Subcutaneous abdominal adipose tissue (tissue), 5 donors: ENCODE results near the gene PEA15.
A peak's percentile ranks its signal among the peaks of the same experiment; 100 is the strongest.

ENCODE experiments used
- H3K27ac ChIP-seq: one replicate; pipeline ENCODE4 v1.7.0; 2013; ENCODE audit warnings: low read depth, mild to moderate bottlenecking, inconsistent platforms, low read length, moderate library complexity
- H3K27me3 ChIP-seq, 5 donors: one replicate each; pipeline ENCODE4 v1.7.0; 2013; ENCODE audit warnings: low read length in 5 of 5, inconsistent platforms in 1 of 5; ENCODE audit not compliant: control insufficient read depth in 5 of 5, insufficient read depth in 4 of 5
- H3K36me3 ChIP-seq, 5 donors: one replicate each; pipeline ENCODE4 v1.7.0; 2013; ENCODE audit warnings: low read length in 5 of 5; ENCODE audit not compliant: control insufficient read depth in 5 of 5, insufficient read depth in 5 of 5
- H3K4me1 ChIP-seq, 5 donors: one replicate each; pipeline ENCODE4 v1.7.0; 2013; ENCODE audit warnings: low read length in 5 of 5, mild to moderate bottlenecking in 3 of 5, moderate library complexity in 1 of 5; ENCODE audit not compliant: control insufficient read depth in 5 of 5, insufficient read depth in 5 of 5
- H3K4me3 ChIP-seq, 5 donors: one replicate each; pipeline ENCODE4 v1.7.0; 2013; ENCODE audit warnings: low read length in 5 of 5, low read depth in 1 of 5
- H3K9ac ChIP-seq, 5 donors: one replicate each; pipeline ENCODE4 v1.7.0; 2013; ENCODE audit warnings: low read length in 5 of 5, mild to moderate bottlenecking in 4 of 5, moderate library complexity in 3 of 5
- H3K9me3 ChIP-seq, 5 donors: one replicate each; pipeline ENCODE4 v1.7.0; 2013; ENCODE audit warnings: low read length in 5 of 5; ENCODE audit not compliant: control insufficient read depth in 5 of 5
- donor health status: healthy.
- donor health status: healthy.
- donor health status: healthy.
- donor health status: healthy.
- donor health status: healthy.

The PEA15 gene

DNA sequence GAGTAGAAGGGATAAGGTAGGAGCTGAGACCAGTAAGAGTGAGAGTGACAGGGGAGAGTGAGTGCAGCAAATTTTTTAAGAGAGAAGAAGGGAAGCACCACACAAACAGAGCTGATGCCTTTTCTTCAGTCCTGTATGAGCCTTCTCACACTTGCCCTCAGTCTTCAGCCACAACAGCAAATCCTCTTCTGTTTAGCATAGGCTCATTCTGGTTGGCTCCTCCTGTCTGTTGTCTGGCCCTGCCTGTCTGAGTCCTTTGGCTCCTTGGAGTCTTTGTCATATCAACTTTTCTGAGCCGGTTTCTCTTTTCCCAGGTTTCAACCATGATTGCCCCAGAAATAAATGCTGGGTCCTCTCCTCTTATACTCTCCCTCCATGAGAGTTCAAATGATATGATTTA is 27.5 kb upstream of the PEA15 start:
- H3K4me1 ChIP-seq, result peaks cover 0 to 19% (median 6%) of the 10 kb centered on the region in 5 donors
- peak overlapping the region; percentile 70 for H3K27ac ChIP-seq
- H3K9me3 ChIP-seq, result no peaks in the 10 kb centered on the region

GRCh38 chr1:160178731-160179130 is 26.5 kb upstream of the PEA15 start:
- Histone ChIP-seq H3K4me3 (no peak overlapping the region), H3K27me3 (no peaks in the 10 kb centered on the region), H3K36me3 (no peaks in the 10 kb centered on the region), H3K9ac (no peak overlapping the region), H3K9me3 (no peaks in the 10 kb centered on the region), H3K27ac (no peak overlapping the region), H3K4me1 (peaks cover 0 to 19% (median 6%) of the 10 kb centered on the region in 5 donors)

More for the DNA sequence above, 27.5 kb upstream of the PEA15 start:
- Histone ChIP-seq H3K27me3 (no peaks in the 10 kb centered on the region), H3K36me3 (no peaks in the 10 kb centered on the region), H3K9ac (peak overlapping the region in 2 of 5 donors; percentile 19 to 24), H3K4me3 (no peak overlapping the region)

DNA sequence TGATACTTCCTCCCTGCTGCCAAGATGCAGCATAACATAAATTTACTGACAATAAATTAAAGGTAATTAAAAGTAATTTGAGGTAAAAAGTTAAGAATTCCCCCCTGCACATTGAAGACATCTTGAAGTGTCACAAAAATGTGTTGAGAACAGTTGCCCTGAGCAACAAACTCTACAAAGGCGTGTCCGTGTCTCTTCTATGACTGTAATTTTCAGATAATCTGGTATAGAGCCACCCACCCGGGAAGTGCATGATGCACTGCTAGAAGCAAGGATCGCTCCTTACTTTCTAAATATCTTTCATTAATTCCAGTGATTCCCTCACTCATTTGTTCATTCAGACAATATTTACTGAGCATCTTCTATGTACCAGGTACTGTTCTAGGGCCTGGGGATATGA is 25.8 kb upstream of the PEA15 start:
- Histone ChIP-seq H3K27me3 (no peaks in the 10 kb centered on the region), H3K9ac (no peak overlapping the region), H3K27ac (no peak overlapping the region), H3K36me3 (no peaks in the 10 kb centered on the region), H3K9me3 (no peaks in the 10 kb centered on the region), H3K4me3 (no peak overlapping the region), H3K4me1 (peaks cover 0 to 19% (median 6%) of the 10 kb centered on the region in 5 donors)

DNA sequence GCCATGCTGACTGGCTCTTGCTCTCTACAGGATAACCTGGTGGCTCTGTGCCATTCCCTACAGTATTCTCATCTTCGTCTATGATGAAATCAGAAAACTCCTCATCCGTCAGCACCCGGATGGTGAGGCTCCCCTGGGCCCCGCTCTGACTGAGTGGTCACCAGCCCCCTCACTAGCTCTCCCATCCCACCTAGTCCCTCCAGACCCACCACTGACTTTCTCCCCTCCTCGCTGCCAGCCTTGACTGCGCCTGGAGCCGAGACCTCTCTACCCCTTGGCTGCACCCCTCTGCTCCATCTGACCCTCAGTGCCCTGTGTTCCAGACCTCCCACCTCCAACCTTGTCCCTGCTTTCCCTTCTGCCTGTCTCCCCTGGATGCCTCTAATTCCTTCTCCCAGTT is 18.9 kb upstream of the PEA15 start:
- no peak overlapping the region for H3K4me3 ChIP-seq
- H3K36me3 ChIP-seq, result no peaks in the 10 kb centered on the region
- no peak overlapping the region for H3K27ac ChIP-seq
- no peaks in the 10 kb centered on the region for H3K9me3 ChIP-seq
- H3K9ac ChIP-seq, result no peak overlapping the region
- peaks cover 0 to 2% (median 0%) of the 10 kb centered on the region in 5 donors for H3K27me3 ChIP-seq
- H3K4me1 ChIP-seq, result peaks cover 0 to 11% (median 8%) of the 10 kb centered on the region in 5 donors

DNA sequence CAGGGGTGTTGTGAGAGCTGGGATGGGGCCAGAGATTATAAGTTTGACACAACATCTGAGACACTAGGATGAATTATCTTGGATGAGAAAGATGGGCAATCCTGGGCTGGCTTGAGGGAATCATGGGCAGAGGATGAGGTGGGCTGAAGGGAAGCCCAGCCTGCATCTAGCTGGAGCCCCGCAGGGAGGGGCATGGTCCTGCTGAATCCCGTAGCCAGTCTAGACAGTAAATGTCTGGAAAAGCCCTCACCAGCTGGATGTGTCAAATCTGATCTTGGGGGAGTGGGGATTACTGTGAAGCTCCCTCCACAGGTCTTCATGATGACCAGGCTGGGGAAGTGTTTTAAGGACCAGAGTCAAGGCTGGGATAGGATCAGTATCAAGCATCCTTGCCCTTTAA is 18.5 kb upstream of the PEA15 start:
- no peaks in the 10 kb centered on the region for H3K9me3 ChIP-seq
- peaks cover 0 to 11% (median 8%) of the 10 kb centered on the region in 5 donors for H3K4me1 ChIP-seq
- no peak overlapping the region for H3K4me3 ChIP-seq
- no peak overlapping the region for H3K27ac ChIP-seq
- peaks cover 0 to 2% (median 0%) of the 10 kb centered on the region in 5 donors for H3K27me3 ChIP-seq
- H3K9ac ChIP-seq, result no peak overlapping the region
- H3K36me3 ChIP-seq, result no peaks in the 10 kb centered on the region

DNA sequence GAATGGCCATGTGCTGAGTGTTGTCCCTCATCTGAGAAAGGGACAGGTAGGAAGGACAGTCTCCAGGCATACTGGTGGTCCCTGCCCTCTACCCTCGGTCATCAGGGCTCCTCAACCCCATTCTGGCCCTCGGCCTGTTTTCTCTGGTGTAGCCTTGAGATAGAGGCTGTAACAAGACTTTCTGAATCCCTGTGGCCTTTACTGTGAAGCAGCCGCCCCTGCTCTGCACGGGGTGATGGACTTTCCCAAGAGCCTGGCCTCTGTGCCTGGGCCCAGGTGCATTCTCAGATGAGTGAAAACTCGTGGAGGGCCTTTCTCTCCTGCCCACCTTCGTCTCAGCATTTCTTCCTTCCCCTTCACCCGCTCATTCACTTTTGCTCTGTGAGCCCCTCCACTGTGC is 17.8 kb upstream of the PEA15 start:
- no peak overlapping the region for H3K27ac ChIP-seq
- no peak overlapping the region for H3K4me3 ChIP-seq
- H3K36me3 ChIP-seq, result no peaks in the 10 kb centered on the region
- H3K9me3 ChIP-seq, result no peaks in the 10 kb centered on the region
- H3K27me3 ChIP-seq, result peaks cover 0 to 2% (median 0%) of the 10 kb centered on the region in 5 donors
- peaks cover 0 to 11% (median 8%) of the 10 kb centered on the region in 5 donors for H3K4me1 ChIP-seq
- H3K9ac ChIP-seq, result no peak overlapping the region

- Histone ChIP-seq H3K9me3 (no peaks in the 10 kb centered on the region), H3K36me3 (no peaks in the 10 kb centered on the region), H3K4me3 (no peak overlapping the region), H3K27me3 (peaks cover 0 to 2% (median 0%) of the 10 kb centered on the region in 5 donors), H3K4me1 (peaks cover 0 to 17% (median 14%) of the 10 kb centered on the region in 5 donors), H3K9ac (no peak overlapping the region), H3K27ac (no peak overlapping the region)
These were observed 16.8 kb upstream of the PEA15 start for GRCh38 chr1:160188341-160188740.

- H3K4me1 ChIP-seq, result peaks cover 0 to 23% (median 19%) of the 10 kb centered on the region in 5 donors
- peaks cover 0 to 5% (median 0%) of the 10 kb centered on the region in 5 donors for H3K27me3 ChIP-seq
- no peaks in the 10 kb centered on the region for H3K9me3 ChIP-seq
- no peak within 1 kb of the TSS for H3K27ac ChIP-seq
- H3K36me3 ChIP-seq, result no peaks in the 10 kb centered on the region
- no peak within 1 kb of the TSS for H3K9ac ChIP-seq
- H3K4me3 ChIP-seq, result no peak within 1 kb of the TSS
These were observed 15.2 kb upstream of the PEA15 start, which contains the start of gene CASQ1 for GRCh38 chr1:160189649-160190625. Gene CASQ1 (plus strand): TSS chr1:160190575. CDS start chr1:160190752, 177 bp downstream.

DNA sequence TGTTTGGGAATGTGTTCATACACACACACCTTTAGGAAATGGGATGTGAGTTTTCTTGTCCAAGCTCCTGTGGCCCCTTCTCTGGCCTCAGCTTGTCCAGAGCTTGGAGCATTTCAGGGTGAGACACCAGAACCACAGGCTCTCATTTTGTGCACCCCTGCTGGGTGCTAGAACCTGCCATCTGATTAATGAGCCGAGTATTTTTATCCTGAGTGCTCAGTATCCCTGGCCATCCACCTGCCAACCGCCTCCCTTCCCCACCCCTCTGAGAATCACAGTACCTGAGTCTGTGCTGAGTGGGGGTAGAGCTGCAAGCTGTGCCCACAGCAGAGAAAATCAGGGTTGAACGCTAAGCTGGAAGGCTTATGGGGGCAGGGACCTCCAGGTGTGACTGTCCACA is 13.4 kb upstream of the PEA15 start:
- no peak overlapping the region for H3K9ac ChIP-seq
- no peak overlapping the region for H3K4me3 ChIP-seq
- H3K36me3 ChIP-seq, result no peaks in the 10 kb centered on the region
- peaks cover 0 to 5% (median 0%) of the 10 kb centered on the region in 5 donors for H3K27me3 ChIP-seq
- no peak overlapping the region for H3K27ac ChIP-seq
- H3K9me3 ChIP-seq, result no peaks in the 10 kb centered on the region
- peaks cover 0 to 23% (median 19%) of the 10 kb centered on the region in 5 donors for H3K4me1 ChIP-seq

- H3K27ac ChIP-seq, result no peak overlapping the region
- H3K27me3 ChIP-seq, result peaks cover 0 to 5% (median 0%) of the 10 kb centered on the region in 5 donors
- H3K9me3 ChIP-seq, result no peaks in the 10 kb centered on the region
- H3K4me3 ChIP-seq, result no peak overlapping the region
- H3K4me1 ChIP-seq, result peaks cover 0 to 23% (median 19%) of the 10 kb centered on the region in 5 donors
- no peak overlapping the region for H3K9ac ChIP-seq
- no peaks in the 10 kb centered on the region for H3K36me3 ChIP-seq
These were observed 12.9 kb upstream of the PEA15 start for GRCh38 chr1:160192234-160192633.
